Measurements from ENCODE around the gene LANCL2.
"Not testable (repeated sequence)": the region's sequence is repeated elsewhere in the genome, so short reads cannot be mapped to it uniquely, and the experiment has no call there.

The LANCL2 gene

GRCh38 chr7:55410667-55411239, 45.6 kb downstream of the LANCL2 start:
- no peak overlapping the region for H3K27ac ChIP-seq
- TF ChIP-seq ZFX (IDR thresholded peaks at IDR 0.05; ENCODE audit: borderline replicate concordance): no peak
- TF ChIP-seq CTCF (IDR thresholded peaks at IDR 0.05): no peak

GRCh38 chr7:55411844-55412243, 46.7 kb downstream of the LANCL2 start:
- TF ChIP-seq ZFX (IDR thresholded peaks at IDR 0.05; ENCODE audit: borderline replicate concordance) (no peak), CTCF (IDR thresholded peaks at IDR 0.05) (no peak)
- no peak overlapping the region for H3K27ac ChIP-seq

GRCh38 chr7:55413442-55413841, 48.3 kb downstream of the LANCL2 start:
- TF ChIP-seq ZFX (IDR thresholded peaks at IDR 0.05; ENCODE audit: borderline replicate concordance) (no peak), CTCF (IDR thresholded peaks at IDR 0.05) (no peak)
- no peak overlapping the region for H3K27ac ChIP-seq

- H3K27ac ChIP-seq: no peak overlapping the region
- no peak for TF ChIP-seq ZFX (IDR thresholded peaks at IDR 0.05; ENCODE audit: borderline replicate concordance)
- TF ChIP-seq CTCF (IDR thresholded peaks at IDR 0.05): peak; percentile 99
Measured at GRCh38 chr7:55415173-55415778, 50.1 kb downstream of the LANCL2 start.

- H3K27ac ChIP-seq: not testable (repeated sequence)
Measured at GRCh38 chr7:55417456-55417855, 52.3 kb downstream of the LANCL2 start.

GRCh38 chr7:55420530-55420929, 55.4 kb downstream of the LANCL2 start:
- H3K27ac ChIP-seq: peak overlapping the region; percentile 25; the same call in 1 of the 2 replicates
- TF ChIP-seq ZFX (IDR thresholded peaks at IDR 0.05; ENCODE audit: borderline replicate concordance) (no peak), CTCF (IDR thresholded peaks at IDR 0.05) (no peak)

GRCh38 chr7:55423277-55423711, 58.2 kb downstream of the LANCL2 start:
- no peak overlapping the region for H3K27ac ChIP-seq
- TF ChIP-seq CTCF (IDR thresholded peaks at IDR 0.05) (0 out of 2 replicates have a peak, but pooled peaks have one; percentile 3), ZFX (IDR thresholded peaks at IDR 0.05; ENCODE audit: borderline replicate concordance) (no peak)

All from 22Rv1 (cell line).